ENCODE results near the gene SNRK.

The SNRK gene

DNA sequence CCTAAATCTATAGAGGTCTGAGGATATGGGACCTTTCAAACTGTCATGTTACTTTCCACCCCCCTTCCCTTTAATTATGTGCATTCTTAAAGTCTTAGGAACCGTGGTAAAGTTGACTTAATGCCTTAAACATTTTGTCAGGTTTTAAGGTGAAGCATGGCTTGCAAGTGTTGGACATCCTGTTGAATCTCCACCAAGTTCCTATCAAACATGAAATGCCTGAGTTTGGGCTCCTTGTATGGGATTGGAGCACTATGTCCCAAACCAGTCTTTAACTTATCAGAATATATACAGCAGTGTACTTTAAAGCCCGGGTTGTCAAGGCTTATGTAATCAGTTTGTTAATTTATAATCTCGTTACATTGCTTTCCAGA, 1.1 kb downstream of the SNRK start:
- TF ChIP-seq, protein P1, sequence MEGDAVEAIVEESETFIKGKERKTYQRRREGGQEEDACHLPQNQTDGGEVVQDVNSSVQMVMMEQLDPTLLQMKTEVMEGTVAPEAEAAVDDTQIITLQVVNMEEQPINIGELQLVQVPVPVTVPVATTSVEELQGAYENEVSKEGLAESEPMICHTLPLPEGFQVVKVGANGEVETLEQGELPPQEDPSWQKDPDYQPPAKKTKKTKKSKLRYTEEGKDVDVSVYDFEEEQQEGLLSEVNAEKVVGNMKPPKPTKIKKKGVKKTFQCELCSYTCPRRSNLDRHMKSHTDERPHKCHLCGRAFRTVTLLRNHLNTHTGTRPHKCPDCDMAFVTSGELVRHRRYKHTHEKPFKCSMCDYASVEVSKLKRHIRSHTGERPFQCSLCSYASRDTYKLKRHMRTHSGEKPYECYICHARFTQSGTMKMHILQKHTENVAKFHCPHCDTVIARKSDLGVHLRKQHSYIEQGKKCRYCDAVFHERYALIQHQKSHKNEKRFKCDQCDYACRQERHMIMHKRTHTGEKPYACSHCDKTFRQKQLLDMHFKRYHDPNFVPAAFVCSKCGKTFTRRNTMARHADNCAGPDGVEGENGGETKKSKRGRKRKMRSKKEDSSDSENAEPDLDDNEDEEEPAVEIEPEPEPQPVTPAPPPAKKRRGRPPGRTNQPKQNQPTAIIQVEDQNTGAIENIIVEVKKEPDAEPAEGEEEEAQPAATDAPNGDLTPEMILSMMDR (IDR thresholded peaks at IDR 0.05): no peak
- H3K4me1 ChIP-seq: peaks cover 15% of the 10 kb centered on the region
- no peaks in the 10 kb centered on the region for H3K9me3 ChIP-seq (ENCODE audit: control insufficient read depth, low read length)
- H3K9ac ChIP-seq: no peak overlapping the region
- peak overlapping the region; percentile 77 for H3K4me3 ChIP-seq (ENCODE audit: low read depth, low read length)
- peaks cover 46% of the 10 kb centered on the region for H3K79me2 ChIP-seq
- peak overlapping the region; percentile 26 for H3K27ac ChIP-seq
- no peak overlapping the region for H2AFZ ChIP-seq
- no peaks in the 10 kb centered on the region for H3K27me3 ChIP-seq (ENCODE audit: control insufficient read depth, insufficient read depth, low read length)
- H3K4me2 ChIP-seq (ENCODE audit: low read length): peak overlapping the region; percentile 80
- no peaks in the 10 kb centered on the region for H3K36me3 ChIP-seq (ENCODE audit: control insufficient read depth, insufficient read depth, low read length)

GRCh38 chr3:43288366-43288765, 2.0 kb downstream of the SNRK start:
- Histone ChIP-seq H3K9ac (no peak overlapping the region), H3K79me2 (peaks cover 54% of the 10 kb centered on the region), H3K9me3 (ENCODE audit: control insufficient read depth, low read length) (no peaks in the 10 kb centered on the region), H3K27ac (no peak overlapping the region), H3K4me1 (peaks cover 15% of the 10 kb centered on the region), H3K27me3 (ENCODE audit: control insufficient read depth, insufficient read depth, low read length) (no peaks in the 10 kb centered on the region), H3K36me3 (ENCODE audit: control insufficient read depth, insufficient read depth, low read length) (no peaks in the 10 kb centered on the region), H3K4me3 (ENCODE audit: low read depth, low read length) (peak overlapping the region; percentile 77), H2AFZ (no peak overlapping the region), H3K4me2 (ENCODE audit: low read length) (peak overlapping the region; percentile 80)
- TF ChIP-seq, protein P1 (IDR thresholded peaks at IDR 0.05): no peak

DNA sequence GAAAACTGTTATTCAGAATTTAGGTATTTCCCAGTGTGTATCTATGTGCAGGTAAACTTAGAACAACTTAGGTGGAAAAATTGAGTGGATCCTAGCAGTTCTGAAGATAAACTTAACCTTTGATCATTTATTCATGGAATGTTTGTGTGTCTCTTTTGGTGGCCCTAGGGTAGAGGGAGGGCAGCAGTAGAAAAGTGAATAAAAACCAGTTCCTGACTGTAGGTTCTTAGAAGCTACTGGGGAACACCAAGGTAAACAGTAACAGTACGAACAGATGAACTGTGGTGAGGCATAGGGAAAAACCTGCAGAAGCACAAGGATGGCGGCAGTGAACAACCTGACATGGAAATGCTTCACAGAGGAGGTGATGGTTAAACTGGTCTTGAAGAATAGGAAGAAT, 2.5 kb downstream of the SNRK start:
- Histone ChIP-seq H3K4me3 (ENCODE audit: low read depth, low read length) (peak overlapping the region; percentile 77), H3K9me3 (ENCODE audit: control insufficient read depth, low read length) (no peaks in the 10 kb centered on the region), H3K79me2 (peaks cover 54% of the 10 kb centered on the region), H3K4me2 (ENCODE audit: low read length) (peak overlapping the region; percentile 80), H3K4me1 (peaks cover 15% of the 10 kb centered on the region), H3K9ac (no peak overlapping the region), H2AFZ (no peak overlapping the region), H3K27ac (no peak overlapping the region), H3K36me3 (ENCODE audit: control insufficient read depth, insufficient read depth, low read length) (no peaks in the 10 kb centered on the region), H3K27me3 (ENCODE audit: control insufficient read depth, insufficient read depth, low read length) (no peaks in the 10 kb centered on the region)
- TF ChIP-seq, protein P1 (IDR thresholded peaks at IDR 0.05): no peak

DNA sequence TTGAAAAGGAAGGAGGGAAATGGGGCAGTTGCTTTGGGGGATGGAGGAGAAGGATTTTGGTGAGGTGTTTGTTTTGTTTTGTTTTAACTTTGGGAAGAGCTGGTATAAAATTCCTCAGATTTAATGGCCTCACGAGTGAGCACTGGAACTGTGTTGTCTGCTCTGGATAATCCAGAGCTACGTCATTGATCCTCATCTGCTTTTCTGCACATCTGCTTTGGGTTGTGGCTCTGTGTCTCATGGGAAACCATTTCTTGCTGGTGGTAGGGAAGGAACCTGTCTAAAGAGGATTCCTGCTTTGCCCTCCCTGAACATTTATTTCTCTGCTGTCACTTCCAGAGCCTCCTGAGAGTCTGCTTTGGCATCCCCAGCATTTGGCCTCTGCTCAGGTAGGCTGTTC, 3.1 kb downstream of the SNRK start:
- TF ChIP-seq, protein P1 (IDR thresholded peaks at IDR 0.05): no peak
- no peaks in the 10 kb centered on the region for H3K9me3 ChIP-seq (ENCODE audit: control insufficient read depth, low read length)
- no peak overlapping the region for H3K9ac ChIP-seq
- no peak overlapping the region for H2AFZ ChIP-seq
- peak overlapping the region; percentile 77 for H3K4me3 ChIP-seq (ENCODE audit: low read depth, low read length)
- H3K27me3 ChIP-seq (ENCODE audit: control insufficient read depth, insufficient read depth, low read length): no peaks in the 10 kb centered on the region
- H3K4me1 ChIP-seq: peaks cover 15% of the 10 kb centered on the region
- peak overlapping the region; percentile 13 for H3K27ac ChIP-seq
- peak overlapping the region; percentile 80 for H3K4me2 ChIP-seq (ENCODE audit: low read length)
- peaks cover 56% of the 10 kb centered on the region for H3K79me2 ChIP-seq
- no peaks in the 10 kb centered on the region for H3K36me3 ChIP-seq (ENCODE audit: control insufficient read depth, insufficient read depth, low read length)

- Histone ChIP-seq H3K9ac (no peak overlapping the region), H3K4me2 (ENCODE audit: low read length) (peak overlapping the region; percentile 3), H3K27me3 (ENCODE audit: control insufficient read depth, insufficient read depth, low read length) (no peaks in the 10 kb centered on the region), H3K27ac (peak overlapping the region; percentile 13), H2AFZ (no peak overlapping the region), H3K4me3 (ENCODE audit: low read depth, low read length) (no peak overlapping the region), H3K79me2 (peaks cover 59% of the 10 kb centered on the region), H3K4me1 (peaks cover 15% of the 10 kb centered on the region), H3K9me3 (ENCODE audit: control insufficient read depth, low read length) (no peaks in the 10 kb centered on the region), H3K36me3 (ENCODE audit: control insufficient read depth, insufficient read depth, low read length) (no peaks in the 10 kb centered on the region)
- TF ChIP-seq, protein P1 (IDR thresholded peaks at IDR 0.05): no peak
These were observed 3.6 kb downstream of the SNRK start for GRCh38 chr3:43289841-43290470.

All from parathyroid adenoma (tissue), 2 donors.